Thyroid gland (tissue), 4 donors: Measurements from ENCODE around the gene TRPC6.

Experiments used
- POLR2A ChIP-seq, 2 donors: fragments of 450-650 bp; IDR thresholded peaks; one replicate each; pipeline ENCODE4 v1.6.1; 2017; ENCODE audit warnings: antibody characterized with exemption in 2 of 2, mild to moderate bottlenecking in 2 of 2, moderate library complexity in 1 of 2
- TF ChIP-seq, protein P1 (sequence below), 6 experiments: fragments of 200-600 bp in 3 of 6; fragments of 450-650 bp in 3 of 6; sonication (generic) in 3 of 6; IDR thresholded peaks; one replicate each; pipeline ENCODE4 v1.5.1; 2016 to 2019; ENCODE audit warnings: antibody characterized with exemption in 6 of 6, mild to moderate bottlenecking in 2 of 6, inconsistent platforms in 1 of 6, moderate library complexity in 1 of 6

DNA sequence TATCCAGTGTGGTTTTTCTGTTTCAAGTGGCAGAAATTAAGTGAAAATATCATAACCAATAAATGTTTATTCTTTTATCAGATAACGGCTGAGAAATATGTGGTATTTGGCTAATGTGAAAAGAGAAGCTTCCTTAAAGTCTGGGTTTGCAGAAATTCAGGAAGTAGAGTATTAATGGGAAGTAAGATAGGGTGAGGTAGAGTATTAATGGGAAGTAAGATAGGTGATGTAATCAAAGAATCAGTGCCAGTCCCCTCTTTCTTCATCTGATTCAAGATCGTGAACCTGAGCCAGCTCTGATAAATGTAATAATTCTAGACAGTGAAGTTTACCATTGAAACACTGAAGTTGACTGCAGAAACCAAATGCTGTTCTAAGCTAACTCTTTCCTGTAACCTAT, 30.9 kb downstream of the TRPC6 start:
- no peak for TF ChIP-seq POLR2A (IDR thresholded peaks at IDR 0.05)
- TF ChIP-seq, protein P1, sequence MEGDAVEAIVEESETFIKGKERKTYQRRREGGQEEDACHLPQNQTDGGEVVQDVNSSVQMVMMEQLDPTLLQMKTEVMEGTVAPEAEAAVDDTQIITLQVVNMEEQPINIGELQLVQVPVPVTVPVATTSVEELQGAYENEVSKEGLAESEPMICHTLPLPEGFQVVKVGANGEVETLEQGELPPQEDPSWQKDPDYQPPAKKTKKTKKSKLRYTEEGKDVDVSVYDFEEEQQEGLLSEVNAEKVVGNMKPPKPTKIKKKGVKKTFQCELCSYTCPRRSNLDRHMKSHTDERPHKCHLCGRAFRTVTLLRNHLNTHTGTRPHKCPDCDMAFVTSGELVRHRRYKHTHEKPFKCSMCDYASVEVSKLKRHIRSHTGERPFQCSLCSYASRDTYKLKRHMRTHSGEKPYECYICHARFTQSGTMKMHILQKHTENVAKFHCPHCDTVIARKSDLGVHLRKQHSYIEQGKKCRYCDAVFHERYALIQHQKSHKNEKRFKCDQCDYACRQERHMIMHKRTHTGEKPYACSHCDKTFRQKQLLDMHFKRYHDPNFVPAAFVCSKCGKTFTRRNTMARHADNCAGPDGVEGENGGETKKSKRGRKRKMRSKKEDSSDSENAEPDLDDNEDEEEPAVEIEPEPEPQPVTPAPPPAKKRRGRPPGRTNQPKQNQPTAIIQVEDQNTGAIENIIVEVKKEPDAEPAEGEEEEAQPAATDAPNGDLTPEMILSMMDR (IDR thresholded peaks at IDR 0.05) = no peak
